CD4-positive, alpha-beta T cell treated with Interleukin-21 for 1 hour (primary cell): Measurements from ENCODE around the gene PCGF5.
"Not testable (repeated sequence)": the region's sequence is repeated elsewhere in the genome, so short reads cannot be mapped to it uniquely, and the experiment has no call there.

Experiments used
- DNase-seq: peaks from one replicate; pipeline ENCODE4 v3.0.0-alpha.2; 2020

The PCGF5 gene

GRCh38 chr10:91210435-91210834 is 10.0 kb upstream of the PCGF5 start:
- peak; percentile 24 for DNase-seq

DNA sequence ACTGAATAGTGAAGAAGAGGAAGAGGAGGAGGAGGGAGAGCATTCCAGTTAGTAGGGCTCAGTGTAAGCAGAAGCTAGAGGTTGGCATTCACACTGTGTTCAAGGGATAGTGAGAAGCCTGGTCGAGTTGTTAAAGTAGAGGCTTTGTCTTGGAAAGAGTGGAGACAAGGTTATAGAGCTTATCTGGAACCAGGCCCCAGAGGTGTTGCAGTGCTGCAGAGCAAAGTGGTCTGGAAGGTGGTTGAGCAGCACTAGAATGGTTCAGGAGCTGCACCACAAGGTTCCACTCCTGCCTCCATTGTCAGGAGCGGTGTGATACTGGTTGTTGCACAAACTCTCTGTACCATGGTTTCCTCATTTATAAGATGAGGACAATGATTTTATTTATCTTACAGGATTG is 8.8 kb upstream of the PCGF5 start:
- DNase-seq, result no peak

- no peak for DNase-seq
Observed at GRCh38 chr10:91214911-91215310, 5.6 kb upstream of the PCGF5 start.

GRCh38 chr10:91215384-91215783 is 5.1 kb upstream of the PCGF5 start:
- no peak for DNase-seq

DNA sequence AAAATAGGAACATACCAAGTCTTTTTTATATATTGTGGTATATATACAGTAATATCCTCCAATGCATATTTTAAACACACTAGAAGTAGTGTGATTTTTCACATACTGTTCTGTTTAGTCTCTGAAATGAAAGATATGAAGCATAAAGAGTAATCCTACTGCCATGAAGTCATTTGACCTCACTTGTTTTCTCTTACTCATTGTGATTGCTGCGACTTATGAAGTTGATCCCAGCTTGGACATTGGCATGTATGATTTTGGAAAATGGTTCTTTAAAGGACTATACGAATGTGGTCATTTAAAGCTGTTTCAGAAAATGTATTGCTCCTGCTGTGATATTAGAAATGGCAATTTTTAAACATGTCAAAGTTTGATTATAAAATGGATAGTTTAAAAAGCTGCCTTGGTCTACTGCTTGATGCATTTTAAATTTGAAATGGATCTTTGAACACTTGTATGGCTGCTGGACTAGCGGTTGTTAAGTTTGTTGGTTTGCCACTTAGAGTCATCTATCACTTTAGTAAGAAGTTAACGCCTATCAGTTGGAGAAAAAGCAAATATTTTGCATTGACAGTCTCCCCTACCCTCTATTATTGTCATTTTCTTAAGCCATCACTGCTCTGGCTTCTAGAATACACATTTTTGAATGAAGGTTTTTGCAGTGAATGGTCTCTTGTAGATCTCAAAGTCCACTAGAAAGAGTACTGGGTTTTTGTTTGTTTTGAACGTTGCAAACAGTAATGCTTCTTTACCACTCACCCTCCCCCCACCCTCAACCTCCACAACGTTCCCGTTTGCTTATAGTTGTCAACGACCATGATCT is 881 bp upstream of the PCGF5 start:
- no peak for DNase-seq

DNA sequence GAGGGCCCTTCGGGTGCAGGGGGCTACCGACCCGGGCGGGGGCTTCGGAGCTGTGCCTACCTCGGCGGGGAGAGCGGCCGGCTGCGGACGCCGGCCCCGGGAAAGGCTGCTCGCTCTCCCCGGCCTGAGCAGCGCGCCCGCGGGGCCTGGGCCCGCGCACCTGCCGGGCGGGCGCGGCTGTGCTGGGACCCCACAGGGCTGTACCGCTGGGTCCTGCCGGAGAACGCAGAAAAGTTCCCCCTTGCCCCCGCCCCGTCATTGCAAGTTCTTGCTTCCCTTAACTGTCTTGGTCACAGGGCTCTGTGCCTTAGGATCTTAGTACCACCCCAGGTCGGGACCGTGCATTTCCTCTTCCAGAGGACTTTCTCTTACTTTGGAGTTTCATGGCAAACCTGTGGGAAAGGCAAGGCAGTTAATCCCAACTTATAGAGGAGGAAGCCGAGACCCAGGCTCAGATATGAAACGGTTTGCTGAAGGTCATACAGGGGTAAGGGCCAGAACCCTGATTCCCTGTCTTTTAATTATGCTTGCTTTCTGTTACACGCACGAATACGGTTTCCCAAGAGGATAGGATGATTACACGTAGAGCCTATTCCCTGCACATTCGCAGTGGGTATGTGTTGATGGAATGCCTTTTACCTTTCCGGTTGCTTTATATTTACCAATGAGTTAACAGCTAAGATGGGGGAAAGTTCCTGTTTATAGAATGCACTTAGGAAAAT is 652 bp downstream of the PCGF5 start:
- DNase-seq, result peak; percentile 20

DNA sequence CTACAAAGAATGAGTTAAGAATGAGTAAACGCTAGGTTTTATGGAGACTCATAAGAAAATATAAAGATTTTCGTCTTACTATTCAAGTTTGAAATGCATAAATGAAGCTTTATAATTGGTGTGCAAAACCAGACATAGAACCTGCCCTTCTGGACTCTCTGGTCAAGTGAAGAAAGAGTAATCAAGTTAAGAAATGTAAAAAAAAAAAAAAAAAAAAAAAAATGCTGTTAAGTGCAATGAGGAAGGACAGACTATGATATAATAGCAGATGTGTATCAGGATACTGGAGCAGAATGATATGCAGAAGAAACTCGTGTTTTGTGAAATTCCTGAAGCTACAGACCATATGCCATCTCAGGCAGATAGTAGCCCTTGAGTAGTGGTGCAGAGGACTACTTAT is 5.6 kb downstream of the PCGF5 start:
- no peak for DNase-seq

- DNase-seq, result no peak
Observed at GRCh38 chr10:91227576-91227975, 7.1 kb downstream of the PCGF5 start.

DNA sequence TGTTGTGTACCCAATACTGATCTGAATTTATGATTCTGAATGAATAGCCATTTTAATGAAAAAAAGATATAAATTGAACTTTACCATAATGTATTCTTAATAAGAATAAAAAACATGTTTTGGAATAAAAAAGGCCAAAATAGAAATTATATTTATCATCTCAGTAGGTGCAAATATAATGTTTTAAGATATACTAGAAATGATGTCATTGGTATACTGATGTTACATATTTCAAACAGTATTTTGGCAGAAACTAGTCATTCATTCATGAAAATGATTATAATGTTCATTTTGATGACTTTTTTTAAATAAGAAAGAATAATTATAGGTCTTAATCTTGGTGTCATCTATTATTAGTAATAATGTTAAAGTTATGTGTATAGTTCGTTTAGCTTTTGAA is 9.2 kb downstream of the PCGF5 start:
- no peak for DNase-seq

DNA sequence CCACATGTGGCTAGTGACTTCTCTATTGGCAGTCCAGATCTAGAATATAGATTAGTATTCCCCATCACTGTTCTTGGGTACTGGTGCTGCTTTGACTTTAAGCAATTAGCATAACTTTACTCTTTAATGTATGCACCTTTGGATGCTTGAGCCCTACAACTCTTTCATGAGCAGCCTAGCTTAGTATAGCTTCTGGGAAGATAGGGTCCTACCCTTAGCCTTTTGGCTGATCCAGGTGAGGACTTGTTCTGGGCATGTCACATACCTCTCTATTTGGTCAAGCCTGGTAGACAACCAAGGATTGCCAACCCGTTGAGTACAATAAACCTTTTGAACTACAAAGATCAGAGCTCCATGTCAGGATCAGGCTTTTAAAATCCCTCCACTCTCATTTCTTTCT is 17.7 kb downstream of the PCGF5 start:
- no peak for DNase-seq

DNA sequence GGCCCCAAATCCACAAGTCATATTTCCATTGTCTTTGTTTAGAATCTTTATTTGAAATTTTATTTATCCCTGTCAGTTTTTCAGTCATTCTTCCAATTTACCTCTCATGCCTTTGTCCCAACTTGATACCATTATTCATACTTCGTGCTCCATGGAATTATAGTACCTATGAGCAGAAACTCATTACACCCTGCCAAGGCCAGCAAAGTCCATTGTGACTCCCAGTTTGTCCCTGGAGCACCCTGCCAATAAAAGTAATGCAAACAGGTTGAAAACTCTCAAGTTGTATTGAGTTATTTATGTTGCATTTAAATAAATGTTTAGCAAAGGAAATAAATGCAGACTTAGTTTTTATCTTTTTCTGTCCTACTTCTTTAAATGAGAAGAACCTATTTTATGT is 19.3 kb downstream of the PCGF5 start:
- DNase-seq, result no peak

DNA sequence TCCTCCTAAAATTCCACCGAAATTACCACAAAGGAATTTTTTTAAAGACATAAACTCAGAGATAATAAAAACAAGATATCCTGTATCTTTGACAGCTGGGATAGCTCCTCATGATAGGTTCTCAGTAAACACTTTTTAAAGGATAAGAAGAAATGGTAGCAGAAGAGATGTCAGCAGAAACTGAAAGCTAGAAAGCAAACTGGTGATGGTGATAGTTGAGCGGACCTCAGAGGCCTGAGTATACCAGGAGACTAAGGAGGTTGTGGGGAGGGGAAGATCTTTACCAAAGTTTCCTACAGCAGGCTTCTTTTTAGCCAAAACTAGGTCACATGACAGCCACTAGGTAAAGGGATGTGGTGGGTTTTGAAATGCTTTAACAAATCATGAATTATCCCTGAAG is 22.5 kb downstream of the PCGF5 start:
- no peak for DNase-seq

DNA sequence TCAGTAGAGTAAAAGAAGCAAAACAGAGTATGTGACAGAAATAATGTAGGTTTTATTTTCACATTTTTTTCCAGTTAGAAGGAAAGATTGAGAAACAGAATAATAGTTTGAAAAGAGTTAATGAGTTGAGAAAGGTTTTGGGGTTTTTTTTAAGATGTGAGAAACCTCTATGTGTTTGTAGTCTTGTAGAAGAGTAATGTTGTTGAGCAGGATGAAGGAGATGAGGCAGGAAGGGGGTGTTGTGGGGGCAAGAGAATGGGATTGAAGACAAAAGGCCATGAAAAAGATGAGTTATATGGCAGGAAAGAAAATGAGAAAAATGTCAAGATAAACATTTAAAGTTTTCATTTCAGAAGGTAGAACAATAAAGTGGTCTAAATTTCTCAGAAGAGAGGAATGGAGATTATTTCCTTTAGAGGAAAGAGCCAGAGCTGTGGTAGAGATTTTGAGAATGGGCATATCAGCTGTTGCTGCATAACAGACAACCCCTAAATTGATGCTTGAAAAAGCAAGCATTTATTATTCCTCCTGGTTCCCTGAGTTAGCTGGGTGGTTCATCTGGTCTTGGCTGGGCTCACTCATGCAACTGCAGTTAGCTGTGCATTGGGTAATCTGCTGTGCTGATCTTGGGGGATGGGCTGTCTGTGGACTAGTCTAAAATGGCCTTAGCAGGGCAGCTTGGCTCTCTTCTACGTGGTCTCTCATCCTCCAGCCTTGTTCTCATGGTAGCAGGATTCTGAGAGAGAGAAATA is 27.1 kb downstream of the PCGF5 start:
- DNase-seq, result no peak

DNA sequence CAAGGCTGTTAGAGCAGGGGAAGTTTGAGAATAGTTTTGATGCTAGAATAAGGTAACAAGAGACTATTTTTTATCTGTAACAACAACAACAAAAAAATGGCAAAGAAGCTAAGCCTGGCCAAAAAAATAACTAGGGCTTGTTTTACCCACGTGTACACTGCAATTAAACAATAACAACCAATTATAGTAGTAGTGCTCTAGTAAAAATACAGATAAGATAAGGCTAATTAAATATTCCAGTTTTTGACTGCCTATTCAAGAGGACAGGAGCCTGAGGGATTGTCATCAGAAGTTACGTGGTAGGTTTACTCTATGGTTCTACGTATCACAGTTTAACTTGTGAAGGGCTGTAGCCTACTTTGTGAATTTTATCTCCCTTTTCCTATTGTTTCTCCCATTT is 29.2 kb downstream of the PCGF5 start:
- no peak for DNase-seq

DNA sequence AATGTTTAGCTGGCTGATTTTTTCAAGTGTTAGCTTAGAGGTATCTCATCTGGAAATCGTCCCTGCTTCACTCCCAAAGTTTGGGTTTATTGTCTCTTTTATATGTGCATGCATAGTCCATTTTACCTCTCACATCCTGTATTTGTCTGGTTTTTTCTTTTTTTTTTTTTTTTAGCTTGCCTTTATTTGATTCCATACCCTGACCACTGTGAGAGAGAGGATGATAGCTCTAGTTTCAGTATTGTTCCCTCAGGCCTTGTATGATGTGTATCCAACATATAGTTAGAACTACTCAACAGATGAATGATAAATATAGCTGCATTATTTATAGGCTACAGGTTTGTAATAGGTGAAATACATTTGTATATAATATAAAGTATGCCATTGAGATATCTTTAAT is 29.9 kb downstream of the PCGF5 start:
- DNase-seq, result no peak

- peak; percentile 76 for DNase-seq
Observed at GRCh38 chr10:91251430-91252056, 31.1 kb downstream of the PCGF5 start.

GRCh38 chr10:91253300-91253699 is 32.8 kb downstream of the PCGF5 start:
- DNase-seq, result no peak

GRCh38 chr10:91257310-91257709 is 36.8 kb downstream of the PCGF5 start:
- no peak for DNase-seq

DNA sequence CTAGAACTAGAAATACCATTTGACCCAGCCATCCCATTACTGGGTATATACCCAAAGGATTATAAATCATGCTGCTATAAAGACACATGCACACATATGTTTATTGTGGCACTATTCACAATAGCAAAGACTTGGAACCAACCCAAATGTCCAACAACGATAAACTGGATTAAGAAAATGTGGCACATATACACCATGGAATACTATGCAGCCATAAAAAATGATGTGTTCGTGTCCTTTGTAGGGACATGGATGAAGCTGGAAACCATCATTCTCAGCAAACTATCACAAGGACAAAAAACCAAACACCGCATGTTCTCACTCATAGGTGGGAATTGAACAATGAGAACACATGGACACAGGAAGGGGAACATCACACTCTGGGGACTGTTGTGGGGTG is 40.0 kb downstream of the PCGF5 start:
- DNase-seq, result not testable (repeated sequence)

DNA sequence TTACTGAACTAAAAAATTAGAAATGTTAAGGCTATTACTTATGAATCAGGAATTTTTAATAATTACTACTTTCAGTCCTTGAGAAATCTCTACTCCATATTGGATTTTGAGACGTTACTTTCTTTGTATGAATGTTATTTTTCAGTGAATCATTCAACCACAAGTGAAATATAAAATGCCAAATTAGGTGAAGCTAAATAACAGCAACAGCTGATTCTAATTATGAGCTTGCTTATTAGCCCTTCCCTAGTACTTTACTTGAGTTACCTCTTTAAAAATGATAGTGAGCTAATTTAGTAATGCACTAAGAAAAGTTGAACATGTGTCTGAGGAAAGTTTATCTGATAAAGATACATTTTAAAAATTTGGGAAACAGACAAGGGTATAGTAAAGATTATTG is 51.4 kb downstream of the PCGF5 start:
- DNase-seq, result no peak

DNA sequence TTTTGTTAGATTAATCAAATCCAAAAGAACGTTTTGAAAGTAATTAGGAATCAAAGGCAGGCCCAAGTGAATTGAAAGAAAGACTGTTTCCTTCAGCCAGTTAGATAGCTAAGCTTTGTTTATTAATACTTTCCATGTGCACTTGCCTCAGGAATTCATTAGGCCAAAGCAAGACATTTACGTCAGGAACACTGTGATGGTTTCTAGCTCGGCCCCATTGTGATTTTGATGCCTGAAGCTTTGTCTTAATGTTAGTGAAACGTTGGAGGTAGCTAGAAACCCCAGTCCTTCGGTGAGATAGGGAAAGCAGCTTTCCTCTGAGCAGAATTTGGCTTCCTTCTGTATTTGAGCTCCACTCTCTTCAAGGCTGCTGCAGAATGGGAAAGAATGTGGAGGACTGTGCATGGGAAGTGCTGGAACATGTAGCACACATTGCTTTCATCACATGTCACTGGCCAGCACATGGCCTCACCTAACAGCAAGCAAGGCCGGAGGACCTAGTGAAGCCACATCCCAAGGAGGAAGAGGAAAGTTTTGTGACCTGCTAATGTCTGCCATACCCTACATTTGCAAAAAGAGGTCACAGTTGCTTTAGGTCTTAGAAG is 64.1 kb downstream of the PCGF5 start:
- no peak for DNase-seq

- DNase-seq, result no peak
Observed at GRCh38 chr10:91286572-91286971, 66.1 kb downstream of the PCGF5 start.

DNA sequence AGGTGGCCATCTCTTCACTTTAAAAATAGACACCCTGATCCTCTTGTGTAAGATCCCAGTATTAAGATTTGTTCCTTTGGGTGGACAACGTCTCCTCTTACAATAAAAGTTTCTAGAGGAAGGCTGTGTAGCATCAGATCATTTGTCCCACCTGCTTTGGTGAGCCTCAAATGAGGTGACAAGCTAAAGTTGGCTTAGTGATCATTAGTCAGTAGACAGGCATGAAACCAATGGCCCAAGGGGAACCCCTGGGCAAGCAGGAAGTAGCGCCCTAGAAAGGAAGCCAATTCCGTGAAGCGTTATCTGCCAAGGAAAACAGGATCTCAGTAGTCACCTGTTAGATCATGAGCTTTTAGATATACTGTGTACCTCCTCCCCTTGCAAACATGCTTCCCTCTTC is 66.8 kb downstream of the PCGF5 start:
- DNase-seq, result no peak
